Hematopoietic multipotent progenitor cell treated with erythropoietin and hydrocortisone succinate and interleukin-3 and kit ligand, for 15 days (in vitro differentiated cells): Measurements from ENCODE around the gene HS1BP3.

Source experiments
- DNase-seq: peaks from one replicate; pipeline ENCODE4 v3.0.0-alpha.2; 2015; ENCODE audit warnings: low spot score

The HS1BP3 gene

DNA sequence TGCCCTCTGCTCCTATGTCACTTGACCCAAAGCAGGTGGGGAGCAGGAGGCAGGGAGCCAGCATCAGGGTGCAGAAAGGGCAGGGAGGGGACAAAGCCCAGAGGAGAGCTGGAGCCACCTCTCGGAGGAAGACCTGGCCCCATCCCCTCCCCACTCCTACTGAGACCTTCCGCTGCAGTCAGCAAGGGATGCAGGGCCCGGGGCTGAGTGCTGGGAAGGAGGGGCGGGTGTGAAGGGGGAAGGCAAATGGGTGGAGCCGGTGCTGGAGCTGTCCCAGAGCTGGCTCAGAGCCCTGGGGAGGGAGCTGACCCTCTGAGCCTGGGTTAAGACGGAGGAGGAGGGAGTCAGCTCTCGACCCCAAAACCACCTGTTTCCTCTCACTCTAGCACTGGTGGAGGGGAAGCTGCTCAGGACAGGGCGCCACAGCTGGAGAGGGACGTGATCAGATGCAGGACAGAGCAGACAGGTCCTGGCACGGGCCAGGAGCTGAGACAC is 33.8 kb downstream of the HS1BP3 start:
- DNase-seq, result no peak

DNA sequence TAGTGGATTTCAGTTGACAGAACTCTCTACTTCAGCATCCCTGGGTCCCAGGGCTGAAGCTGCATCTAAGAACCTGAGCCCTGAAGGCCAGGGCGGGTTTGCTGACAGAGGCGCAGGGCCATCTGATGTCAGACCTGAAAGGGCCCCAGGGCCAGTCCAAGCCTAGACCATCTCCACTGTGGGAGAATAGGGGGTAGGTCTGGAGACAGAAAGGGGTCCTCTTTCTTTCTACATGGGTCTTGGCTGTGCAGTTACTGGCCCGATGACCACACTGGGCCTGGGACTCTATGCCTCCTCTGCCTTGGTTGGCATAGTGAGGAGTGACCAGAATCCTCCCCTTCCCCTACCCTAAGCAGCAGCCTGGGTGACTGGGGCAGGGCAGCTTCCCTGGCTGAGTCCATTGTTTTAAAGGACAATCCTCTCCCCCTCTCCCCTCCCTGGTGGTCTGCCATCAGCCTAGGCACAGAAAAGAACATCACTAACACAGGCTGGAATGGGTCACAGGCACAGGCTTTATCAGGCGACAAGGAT is 34.5 kb downstream of the HS1BP3 start:
- no peak for DNase-seq

DNA sequence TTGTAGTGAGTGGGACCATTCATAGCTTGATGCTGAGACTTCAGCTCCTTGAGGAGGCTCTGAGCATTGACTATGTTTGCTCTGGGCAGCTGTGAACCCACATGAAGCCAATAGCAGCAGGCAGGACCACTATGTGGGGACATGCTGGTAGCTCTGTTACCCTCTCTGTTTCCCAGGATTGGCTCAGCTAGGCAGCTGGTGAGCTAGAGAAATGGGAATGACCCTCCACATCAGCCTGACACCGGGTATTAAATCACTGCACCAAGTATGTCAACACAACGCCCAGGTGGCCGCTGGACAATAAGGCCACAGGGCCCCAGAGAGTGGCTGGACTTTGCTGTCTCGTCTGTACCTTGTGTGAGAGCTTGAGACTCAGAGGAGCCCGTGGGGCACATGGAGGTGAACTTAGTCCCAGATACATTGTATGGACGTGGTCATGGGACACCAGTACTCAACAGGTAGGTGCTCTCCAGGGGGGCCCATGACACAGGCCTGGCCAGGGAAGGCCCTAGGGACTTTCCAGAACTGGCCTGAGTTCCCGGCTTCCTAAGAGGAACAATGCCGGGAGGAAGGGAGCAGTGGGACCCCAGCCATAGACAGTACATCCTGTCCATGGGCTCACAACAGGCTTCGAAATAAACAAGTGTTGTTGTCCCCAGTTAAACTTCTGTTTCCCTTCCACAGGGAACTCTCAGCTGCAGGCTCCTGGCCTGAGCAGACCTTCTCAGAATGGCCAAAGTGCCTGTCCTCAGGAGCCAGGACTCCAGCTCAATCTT is 35.2 kb downstream of the HS1BP3 start:
- no peak for DNase-seq

DNA sequence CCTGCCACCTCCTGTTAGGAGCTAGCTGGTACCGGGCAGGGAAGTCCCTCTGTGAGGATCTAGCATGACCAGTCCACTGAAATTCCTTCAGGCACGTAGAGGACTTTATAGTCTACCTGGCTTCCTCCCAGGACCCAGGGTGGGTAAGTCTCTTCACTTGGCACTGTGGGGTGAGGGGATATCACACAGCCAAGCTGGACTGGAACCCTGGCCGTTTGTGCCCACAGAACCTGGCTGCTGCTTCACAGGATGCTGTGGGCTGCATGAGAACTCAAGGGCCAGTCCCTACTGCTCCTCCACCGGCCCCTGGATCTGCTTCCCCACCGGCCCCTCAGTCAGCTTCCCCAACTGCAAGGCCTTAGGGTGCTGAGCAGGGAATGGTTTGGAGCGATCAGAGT is 35.8 kb downstream of the HS1BP3 start:
- no peak for DNase-seq

DNA sequence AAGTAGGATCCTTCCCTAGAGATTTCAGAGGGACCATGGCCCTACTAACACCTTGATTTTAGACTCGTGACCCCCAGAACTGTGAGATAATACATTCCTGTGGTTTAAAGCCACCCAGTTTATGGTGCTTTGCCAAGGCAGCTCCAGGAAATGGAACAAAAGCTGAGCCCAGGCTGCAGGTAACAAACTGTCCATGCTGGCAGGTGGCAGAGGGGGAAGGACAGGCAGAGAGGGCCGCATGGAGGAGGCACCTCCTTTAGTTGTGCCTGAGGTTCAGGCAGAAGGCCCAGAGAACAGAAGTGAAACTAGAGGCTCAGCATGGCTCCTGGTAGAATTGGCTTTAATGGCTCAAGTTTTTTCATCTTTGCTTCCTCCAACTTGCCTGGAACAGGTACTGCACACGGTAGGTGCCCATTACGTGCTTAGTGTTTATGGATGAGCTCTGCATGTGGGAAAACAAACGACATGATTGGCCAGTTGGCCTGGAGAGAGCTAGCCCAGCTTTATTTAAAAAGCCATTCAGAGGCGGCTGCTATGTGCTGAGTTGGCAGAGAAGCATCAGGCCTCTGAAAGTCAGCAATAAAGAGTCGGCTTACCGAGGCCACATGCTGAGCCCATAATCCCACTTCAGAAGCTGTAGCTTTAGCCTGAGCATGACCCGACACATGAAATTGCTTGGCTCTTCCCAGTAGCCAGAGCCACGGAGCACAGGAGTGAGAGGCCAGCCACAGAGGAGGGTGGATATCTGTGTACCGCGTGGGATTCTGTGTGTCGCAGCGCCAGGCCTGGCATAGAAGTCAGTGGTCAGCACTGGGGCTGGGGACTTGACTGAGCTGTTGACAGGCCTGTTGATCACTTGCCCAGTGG is 36.5 kb downstream of the HS1BP3 start:
- DNase-seq, result no peak

DNA sequence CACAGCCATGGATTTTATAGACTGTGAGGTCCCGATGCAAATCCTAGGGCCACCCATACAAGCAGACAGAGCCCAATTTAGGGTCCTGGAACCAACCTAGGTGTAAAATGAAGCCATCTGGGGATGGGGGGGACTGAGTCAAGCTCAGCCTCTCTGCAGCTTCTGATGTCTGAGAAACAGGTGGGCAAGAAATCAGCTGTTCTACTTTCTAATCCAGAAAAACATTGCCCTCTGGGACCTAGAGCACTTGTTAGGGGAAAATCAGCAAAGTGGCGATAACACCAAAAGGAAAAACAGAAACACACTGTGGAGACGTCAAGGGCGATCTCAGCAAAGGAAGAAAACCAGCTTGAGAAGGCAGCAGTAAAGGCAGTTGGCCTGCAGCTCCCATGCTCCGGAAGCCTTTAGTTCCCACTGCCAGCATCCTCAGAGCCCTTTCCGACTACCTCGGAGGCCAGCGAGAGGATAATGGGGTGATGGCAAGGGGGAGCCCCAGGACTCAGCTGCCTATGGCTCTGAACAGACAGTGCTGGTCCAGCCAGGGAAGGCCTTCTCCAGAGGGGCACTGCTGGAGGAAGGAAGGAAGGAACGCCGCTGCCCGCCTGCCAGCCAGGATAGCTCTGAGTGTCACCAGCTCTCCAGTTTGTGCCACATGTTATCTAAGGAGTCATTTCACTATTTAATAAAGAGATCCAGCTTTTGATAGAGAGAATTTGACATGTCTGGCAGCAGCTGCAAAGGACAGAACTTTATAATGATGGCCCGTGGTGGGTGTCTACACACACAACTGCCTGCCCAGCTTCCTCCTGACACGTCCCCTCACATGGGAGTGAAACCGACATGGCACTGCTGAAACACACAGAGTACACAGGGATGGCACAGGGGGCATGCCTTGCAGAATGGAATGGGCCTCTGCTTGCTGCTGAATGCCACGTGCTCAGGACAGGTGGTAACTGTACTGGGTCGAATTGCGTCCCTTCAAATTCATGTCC is 37.7 kb downstream of the HS1BP3 start:
- DNase-seq, result no peak

DNA sequence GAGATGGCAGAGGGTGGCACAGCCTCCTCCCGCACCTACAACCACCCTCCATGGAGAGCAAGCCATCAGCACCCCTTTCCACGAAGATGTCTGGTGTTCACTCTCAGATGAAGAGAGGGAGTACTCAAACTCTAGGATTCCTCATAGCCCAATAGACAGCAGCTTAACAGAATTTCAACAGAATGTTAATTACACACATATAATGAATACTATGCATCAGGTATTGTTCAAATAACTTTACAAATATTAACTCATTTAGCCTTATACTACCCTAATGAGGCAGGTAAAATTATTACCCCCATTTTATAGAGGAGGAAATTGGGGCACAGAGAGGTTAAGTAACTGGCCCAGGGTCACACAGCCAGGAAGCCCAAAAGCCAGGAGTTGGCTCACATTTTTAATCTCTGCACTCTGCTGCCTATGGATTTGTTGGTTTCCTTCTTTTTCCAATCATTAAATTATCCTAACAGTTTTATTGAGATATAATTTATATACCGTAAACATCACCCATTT is 39.0 kb downstream of the HS1BP3 start:
- DNase-seq, result no peak

DNA sequence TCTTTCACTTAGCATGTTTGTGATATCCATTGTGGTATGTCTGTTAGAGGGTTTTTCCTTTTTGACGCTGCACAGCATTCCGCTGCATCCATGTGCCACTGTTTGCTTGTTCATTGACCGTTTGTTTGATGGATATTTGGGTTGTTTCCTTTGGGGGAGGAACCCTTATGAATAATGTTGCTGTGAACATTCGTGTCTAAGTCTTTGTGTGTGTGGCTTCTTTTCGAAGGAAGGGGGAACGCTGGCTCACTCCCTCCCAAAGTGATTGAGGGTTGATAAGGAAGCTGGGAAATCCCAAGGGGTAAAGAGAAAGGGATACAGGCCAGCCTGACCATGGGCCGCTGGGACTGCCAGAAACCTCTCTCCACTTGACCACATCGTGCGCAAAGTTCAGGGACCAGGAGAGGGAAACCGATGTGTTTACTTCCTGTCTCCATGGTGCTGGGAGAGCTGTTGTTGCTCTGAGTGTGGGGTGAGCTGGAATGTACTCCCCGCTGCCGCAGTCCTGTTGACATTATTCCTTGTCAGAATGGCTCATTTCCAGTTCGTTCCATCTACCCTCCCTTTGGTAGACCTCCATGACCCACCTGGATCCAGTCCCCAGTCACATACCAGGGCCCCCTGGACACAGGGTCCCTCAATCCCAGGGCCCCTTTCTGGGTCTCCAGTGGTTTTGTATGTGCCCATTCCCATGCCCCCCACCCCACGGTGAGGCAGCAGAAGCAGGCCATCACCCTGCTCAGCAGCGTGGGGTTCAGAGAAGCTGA is 39.6 kb downstream of the HS1BP3 start:
- no peak for DNase-seq

DNA sequence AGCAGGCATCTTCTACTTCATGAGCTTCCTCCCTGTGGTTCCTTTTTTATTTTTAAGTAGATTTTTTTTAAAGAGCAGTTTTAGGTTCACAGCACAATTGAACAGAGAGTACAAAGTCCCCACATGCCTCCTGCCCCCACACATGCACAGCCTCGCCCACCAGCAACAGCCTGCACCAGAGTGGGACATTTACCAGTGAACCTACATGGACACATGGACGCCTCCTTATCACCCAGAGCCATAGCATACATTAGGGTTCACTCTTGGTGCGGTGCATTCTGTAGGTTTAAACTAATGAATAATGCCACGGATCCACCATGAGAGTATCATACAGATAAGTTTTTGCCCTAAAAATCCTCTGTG is 40.9 kb downstream of the HS1BP3 start:
- DNase-seq, result no peak

DNA sequence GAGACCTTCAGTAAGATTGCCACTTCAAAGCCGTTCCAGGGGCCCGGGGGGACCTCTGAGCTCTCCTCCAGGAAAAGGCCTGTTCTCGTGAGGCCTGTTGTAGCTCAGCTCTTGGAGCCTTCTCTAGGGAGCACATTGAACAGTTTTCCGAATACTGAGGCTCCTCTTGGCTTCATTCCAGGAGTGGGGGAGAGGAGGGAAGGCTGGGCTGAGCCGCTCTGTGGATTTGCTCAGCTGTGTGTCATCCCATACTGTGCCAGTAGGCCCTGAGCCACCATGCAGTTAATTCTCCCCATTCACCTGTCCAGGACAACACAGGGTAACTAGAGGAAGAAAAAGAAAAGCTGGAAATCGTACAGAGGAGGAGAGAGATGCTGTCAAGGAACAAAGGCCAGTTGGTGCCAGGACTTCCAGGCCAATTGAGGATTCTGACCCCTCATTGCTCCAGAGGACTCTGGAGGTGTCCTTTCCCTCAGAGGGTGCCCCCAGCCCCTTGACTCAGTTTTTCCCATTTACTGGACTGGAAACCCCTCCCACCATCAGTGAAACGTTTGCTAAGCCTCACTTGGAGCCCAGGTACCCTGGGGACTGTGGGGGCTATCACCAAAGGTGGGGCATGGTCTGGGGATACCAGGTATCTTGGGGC is 41.4 kb downstream of the HS1BP3 start:
- DNase-seq, result no peak

DNA sequence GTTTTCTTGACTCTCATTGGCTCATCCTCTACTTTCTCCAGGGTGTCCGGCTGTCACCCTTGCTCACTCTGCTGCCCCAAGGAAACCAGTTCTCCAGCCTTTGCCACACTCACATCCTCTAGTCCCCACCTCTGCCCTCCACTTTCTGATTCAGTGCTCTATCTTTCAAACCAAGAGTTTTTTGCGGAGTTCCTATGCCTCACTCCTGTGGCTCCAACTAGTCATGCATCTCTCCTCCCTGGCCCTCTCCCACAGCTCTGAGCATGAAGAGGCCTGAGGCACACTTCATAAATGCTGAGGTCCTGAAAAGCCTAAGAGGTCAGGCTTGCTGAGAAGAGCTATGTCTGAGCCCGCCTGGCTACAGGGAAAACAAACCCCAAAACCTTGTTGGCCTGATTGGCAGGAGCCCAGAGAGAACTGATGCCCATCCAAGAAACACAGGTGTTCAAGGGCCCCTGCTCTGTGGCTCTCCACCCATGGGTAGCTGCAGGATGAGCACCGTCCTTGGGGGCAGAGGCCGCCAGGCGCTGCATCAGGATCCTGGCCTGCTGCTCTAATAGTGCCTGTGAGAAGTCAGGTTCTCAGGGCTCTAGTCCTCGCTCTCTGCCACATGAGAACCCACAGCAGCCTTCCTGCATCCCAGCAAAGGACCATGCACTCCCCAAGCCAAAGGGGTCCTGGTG is 42.1 kb downstream of the HS1BP3 start:
- no peak for DNase-seq

DNA sequence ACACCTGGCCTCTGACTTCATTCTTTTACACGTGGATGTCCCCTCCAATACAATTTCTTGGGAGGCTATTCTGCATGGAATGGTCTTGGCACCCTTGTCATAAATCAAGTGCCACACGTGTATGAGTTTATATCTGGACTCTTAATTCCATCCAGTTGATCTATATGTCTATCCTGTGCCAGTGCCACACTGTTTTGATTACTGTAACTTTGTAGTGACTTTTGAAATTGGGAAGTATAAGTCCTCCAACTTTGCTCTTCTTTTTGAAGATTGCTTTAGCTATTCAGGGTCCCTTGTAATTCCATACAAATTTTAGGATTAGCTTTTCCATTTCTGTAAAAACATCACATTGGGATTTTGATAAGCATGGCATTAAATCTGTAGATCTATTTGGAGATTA is 43.5 kb downstream of the HS1BP3 start:
- DNase-seq, result no peak

DNA sequence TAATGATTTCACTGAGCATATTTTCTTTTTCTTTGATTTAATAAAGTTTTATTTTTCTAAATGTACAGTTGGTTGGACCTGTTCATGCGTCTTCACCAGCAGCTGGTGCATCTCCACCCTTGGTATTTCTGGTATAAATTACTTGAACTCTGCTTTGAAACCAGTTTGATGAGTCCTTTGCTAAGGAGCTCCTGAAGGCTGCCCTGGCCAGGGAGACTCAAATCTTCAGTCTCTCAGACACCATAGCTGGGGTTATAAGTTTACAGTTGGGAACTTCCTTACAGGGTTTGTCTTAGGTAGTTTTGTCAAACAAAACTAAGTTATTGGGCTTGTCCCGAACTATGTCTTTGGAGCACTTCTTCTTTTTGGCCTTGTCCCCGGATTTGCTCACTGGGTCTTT is 44.7 kb downstream of the HS1BP3 start:
- no peak for DNase-seq

DNA sequence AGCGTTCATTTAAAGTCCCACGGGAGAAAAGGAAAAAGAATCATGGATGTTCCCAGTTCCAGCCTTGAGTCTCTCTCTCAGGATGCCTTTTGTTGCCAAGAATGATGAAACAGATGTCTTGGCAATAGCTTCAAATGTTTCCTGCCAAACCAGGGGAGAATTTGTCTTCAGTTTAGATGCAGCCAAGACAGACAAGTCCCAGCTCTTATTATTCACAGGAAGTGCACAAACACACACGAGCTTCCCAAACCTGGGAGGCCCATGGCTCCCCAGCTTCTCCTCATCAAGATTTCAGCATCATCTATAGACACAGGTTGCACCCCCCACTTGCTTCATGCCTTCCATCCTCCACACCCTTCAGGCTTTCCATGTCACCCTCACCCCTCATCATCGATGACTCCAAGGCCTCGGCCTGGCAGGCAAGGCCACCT is 45.9 kb downstream of the HS1BP3 start:
- no peak for DNase-seq

DNA sequence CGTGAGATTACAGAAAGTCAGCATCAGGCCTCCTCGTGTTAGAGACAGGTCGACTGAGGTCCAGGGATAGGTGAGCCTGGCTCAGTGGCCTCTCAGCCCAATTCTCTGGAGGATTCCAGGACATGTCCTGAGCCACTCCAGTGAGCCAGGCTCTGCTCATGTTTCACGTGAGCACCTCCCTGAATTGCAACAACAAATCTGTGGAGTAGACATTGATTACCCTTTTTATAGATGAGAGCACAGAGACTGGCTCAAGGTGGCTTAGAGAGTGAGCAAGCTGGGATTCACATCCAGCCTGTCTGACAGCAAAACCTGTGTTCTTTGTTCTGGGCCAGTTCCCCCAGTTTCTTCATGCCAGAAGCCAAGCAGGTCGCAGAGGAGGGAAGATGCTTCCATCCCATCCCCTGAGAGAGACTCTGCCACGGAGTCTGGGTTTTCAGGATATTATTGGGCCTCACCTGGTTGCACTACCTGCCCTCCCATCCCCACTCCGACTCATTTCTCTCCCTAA is 46.4 kb downstream of the HS1BP3 start:
- DNase-seq, result no peak

DNA sequence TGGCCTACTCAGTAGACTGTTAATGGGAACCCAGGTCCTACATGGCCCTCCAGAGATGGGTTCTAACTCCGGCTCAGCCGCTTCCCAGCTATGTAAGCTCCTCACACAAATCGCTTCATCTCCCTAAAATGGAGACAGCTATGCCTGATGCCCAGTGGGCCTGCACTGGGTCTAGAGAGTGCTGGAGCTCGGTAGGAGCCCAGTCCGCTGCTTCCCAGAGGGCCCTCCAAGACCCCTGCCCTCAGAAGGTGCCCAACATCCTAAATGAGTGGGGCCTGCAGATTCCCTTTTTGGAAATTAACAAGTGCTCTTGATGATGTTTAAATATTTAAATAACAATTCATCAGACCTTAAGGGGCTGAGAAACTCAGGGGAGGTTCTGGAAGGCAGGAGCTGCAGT is 47.1 kb downstream of the HS1BP3 start:
- no peak for DNase-seq

DNA sequence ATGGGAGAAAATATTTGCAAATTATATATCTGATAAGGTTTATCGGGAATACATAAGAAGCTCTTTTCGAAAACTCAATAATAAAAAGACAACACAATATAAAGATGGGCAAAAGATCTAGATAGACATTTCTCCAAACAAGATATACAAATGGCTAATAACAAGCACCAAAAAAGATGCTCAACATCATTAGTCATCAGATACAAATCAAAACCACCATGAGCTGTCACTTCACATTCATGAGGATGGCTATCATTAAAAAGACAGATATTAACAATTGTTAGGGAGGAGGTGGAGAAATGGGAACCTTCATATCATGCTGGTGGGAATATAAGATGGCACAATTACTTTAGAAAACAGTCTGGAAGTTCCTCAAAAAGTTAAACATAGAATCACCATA is 48.1 kb downstream of the HS1BP3 start:
- DNase-seq, result no peak

DNA sequence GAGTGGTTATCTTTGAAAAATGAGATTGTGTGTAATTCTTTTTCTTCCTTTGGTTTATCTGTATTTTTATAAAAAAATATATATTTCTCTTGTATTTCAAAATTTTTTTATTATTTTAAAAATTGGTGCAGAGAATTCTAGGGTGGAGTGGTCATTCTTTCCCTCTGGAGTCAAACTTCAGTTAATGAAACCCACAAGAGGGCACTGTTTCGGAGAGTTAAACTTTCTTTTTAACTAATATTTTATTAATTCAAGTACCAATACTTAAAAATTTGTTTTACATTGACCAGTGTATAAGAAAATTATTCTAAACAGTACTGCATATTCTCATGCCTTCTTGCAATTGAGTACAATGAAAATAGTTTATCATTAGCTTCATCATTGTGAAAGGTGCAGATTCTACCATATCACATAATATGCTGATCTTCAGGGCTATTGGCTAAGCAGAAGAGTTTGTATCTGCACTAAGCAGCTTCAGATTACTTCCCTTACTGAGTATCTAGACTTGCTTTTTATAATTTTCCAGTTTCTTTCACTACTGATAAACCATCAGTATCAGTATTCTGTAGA is 50.1 kb downstream of the HS1BP3 start:
- DNase-seq, result no peak

DNA sequence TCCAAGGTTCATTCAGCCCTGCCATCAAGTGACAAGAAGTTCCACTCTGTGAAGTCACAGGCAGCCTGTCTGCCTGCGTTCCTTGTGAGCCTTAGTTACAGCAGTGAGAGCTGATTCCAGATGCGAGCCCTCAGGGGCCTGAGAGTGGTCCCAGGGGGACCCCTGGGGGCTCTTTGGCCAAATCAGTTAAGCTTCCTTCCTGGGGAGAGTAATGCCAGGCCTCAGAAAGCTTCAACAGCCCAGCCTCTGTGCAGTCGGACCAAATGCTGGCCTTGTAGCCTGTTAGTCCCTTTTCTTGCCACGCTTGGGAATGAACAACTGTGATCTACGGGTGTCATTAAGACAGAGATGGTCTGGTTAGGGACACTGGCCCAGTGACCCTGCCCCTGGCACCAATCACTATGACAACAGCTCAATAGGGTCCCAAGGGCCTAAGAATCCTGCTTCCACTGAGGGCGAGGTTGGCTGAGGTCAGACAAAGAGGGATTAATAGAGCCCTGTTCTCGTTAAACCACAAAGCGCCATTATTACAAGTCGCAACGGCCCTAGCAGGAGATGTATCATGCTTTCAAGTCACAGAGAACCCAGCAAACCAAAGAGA is 50.9 kb downstream of the HS1BP3 start:
- DNase-seq, result no peak
